Pancreas (tissue), 10 donors: ENCODE measurements around the gene SPATA13. TPM values are rescaled to one million over a fixed set of nuclear protein-coding genes. Genes with fewer than 3 reads are reported as not detected.

Source experiments
- ATAC-seq, 4 donors: fragments of 200-7000 bp; cut with Tn5 transposase; one replicate each; pipeline versions ENCODE4 v1.8.0 to v1.9.1; 2020; ENCODE audit warnings: mild to moderate bottlenecking in 4 of 4, moderate library complexity in 4 of 4
- DNase-seq, 6 donors: peaks; one replicate each; pipeline ENCODE4 v3.0.0-alpha.2; 2020
- FAIRE-seq: peaks from 2 replicates; lab custom pipeline; 2012; peaks lifted over from hg19 to GRCh38; lab: Jason Lieb, UNC
- H3K27ac ChIP-seq, 4 donors: fragments of 200-600 bp; sonication (generic); 1 replicate in 3 of 4; 2 replicates in 1 of 4; pipeline versions ENCODE4 v1.5.0 to v1.8.0; 2020
- H3K27me3 ChIP-seq, 4 donors: fragments of 200-600 bp; one replicate each; pipeline ENCODE4 v1.8.0; 2021
- H3K36me3 ChIP-seq, 3 donors: fragments of 200-600 bp; sonication (generic) in 1 of 3; one replicate each; pipeline versions ENCODE4 v1.5.0 to v1.8.0; 2020 to 2021
- H3K4me1 ChIP-seq, 3 donors: fragments of 200-600 bp; one replicate each; pipeline ENCODE4 v1.8.0; 2021
- H3K4me3 ChIP-seq, 4 donors: fragments of 200-600 bp; sonication (generic) in 2 of 4; one replicate each; pipeline versions ENCODE4 v1.5.0 to v1.8.0; 2020 to 2021
- H3K9me3 ChIP-seq, 4 donors: fragments of 200-600 bp; one replicate each; pipeline ENCODE4 v1.8.0; 2021
- WGBS, 2 donors: extraction: QIAGEN DNeasy Blood & Tissue Kit; methylation state at CpG; one replicate each; pipeline ENCODE4 v1.1.7; 2013; 5-methylcytosine and 5-hydroxymethylcytosine counted together
- intact Hi-C, 3 donors: fragments of 100-400 bp; cut with DNase I; formaldehyde crosslinking; loops; one replicate each; pipeline versions ENCODE4 v1.11.1 to v1.14.2; 2022
- polyA plus RNA-seq, 2 donors: library from polyadenylated mRNA; stranded (reverse); fragments of 200-250 nt; gene quantifications; one replicate each; pipeline ENCODE4 v1.2.3, GENCODE V29; 2013
- total RNA-seq, 6 donors: library from RNA; stranded (reverse); fragmentation: NEBNext Ultra II Directional in 4 of 6; extraction: Animal tissue kit (Norgen Biotek cat#: 25700) in 4 of 6; gene quantifications; one replicate each; pipeline versions ENCODE4 v1.2.1 to v1.2.4, GENCODE V29; 2021 to 2023
- TF ChIP-seq, protein P1 (sequence below), 4 donors: fragments of 200-600 bp; sonication (generic) in 3 of 4; IDR thresholded peaks; one replicate each; pipeline versions ENCODE4 v1.5.0 to v1.8.0; 2021; ENCODE audit warnings: antibody characterized with exemption in 4 of 4
- donor health status: healthy with polysubstance abuse.
- donor health status: DM: no; HTN: no; CAD: no; lungs with moderate emphysema.
- donor health status: DM: no; HTN: no; CAD: no.
- donor health status: control.
- donor health status: control.
- donor health status: Bipolar disorder and iron deficiency.
- donor health status: DM: yes; HTN: yes; CAD: no.
- donor health status: DM: no; HTN: no; CAD: no.
- donor health status: DM: no; HTN: no; CAD: no.
- donor health status: DM: yes; HTN: yes; CAD: no.

SPATA13 gene
- total and polyA plus RNA-seq, 8 donors, result 38.1 to 71.2 (median 53.9) TPM

DNA sequence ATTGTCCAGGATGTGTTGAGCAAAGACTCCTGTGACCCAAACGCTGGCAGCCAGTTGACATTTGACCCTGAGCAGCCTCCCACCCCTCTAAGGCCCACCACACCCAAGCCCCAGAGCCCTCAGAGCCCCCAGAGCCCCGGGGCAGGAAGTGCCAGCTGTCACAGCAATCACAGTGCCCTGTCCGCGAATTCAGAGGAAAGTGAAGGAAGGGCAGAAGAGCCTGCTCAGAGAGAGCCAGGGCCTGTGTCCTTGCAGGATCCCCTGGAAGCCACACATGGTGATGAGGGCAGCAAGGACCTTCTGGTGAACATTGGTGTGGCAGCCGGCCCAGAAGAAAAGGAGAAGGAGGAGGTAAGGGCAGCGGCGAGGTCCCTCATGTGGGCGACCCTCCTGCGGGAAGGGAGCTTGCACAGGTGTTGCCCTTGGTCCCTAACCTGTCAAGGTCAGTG, 63.7 kb downstream of the SPATA13 start:
- FAIRE-seq (no peak), ATAC-seq (no peak), DNase-seq (peak in 1 of 6 donors; percentile 33)
- Histone ChIP-seq H3K4me1 (peaks cover 38 to 55% (median 49%) of the 10 kb centered on the region in 3 donors), H3K27ac (peak overlapping the region in 3 of 4 donors; percentile 6 to 47 (median 18)), H3K36me3 (peaks cover 0 to 29% (median 6%) of the 10 kb centered on the region in 3 donors), H3K9me3 (no peaks in the 10 kb centered on the region), H3K4me3 (no peak overlapping the region), H3K27me3 (no peaks in the 10 kb centered on the region)
- TF ChIP-seq, protein P1, sequence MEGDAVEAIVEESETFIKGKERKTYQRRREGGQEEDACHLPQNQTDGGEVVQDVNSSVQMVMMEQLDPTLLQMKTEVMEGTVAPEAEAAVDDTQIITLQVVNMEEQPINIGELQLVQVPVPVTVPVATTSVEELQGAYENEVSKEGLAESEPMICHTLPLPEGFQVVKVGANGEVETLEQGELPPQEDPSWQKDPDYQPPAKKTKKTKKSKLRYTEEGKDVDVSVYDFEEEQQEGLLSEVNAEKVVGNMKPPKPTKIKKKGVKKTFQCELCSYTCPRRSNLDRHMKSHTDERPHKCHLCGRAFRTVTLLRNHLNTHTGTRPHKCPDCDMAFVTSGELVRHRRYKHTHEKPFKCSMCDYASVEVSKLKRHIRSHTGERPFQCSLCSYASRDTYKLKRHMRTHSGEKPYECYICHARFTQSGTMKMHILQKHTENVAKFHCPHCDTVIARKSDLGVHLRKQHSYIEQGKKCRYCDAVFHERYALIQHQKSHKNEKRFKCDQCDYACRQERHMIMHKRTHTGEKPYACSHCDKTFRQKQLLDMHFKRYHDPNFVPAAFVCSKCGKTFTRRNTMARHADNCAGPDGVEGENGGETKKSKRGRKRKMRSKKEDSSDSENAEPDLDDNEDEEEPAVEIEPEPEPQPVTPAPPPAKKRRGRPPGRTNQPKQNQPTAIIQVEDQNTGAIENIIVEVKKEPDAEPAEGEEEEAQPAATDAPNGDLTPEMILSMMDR (IDR thresholded peaks at IDR 0.05), result no peak
- intact Hi-C loops, result loop anchor here (5.0 to 10.0 kb wide), 4 partner anchors 169 to 209 kb away; no protein-coding TSS in a partner anchor
- WGBS, 2 donors, result 19 to 30% methylated on average over 9 of the region's 9 CpGs

DNA sequence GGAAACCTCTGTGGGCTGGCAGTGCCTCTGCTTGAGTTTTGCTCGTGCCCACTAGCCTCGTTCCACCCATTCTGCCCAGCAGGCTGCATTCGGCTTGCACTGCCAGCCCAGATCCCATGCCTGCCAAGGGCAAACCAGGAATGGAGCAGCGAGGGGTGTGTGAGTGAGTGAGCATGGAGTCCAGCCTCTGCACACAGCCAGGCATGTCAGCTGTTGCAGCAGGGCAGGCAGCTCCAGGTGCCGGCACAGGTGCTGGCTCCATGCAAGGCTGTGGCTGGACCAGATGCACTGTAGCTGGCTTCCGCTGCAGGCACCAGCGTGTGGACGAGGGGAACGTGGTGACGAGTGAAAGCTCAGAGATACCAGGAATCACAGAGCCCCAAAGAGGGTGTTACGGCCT, 64.5 kb downstream of the SPATA13 start:
- Histone ChIP-seq H3K27me3 (no peaks in the 10 kb centered on the region), H3K36me3 (peaks cover 0 to 29% (median 6%) of the 10 kb centered on the region in 3 donors), H3K4me3 (no peak overlapping the region), H3K27ac (peak overlapping the region in 2 of 4 donors; percentile 18 to 47), H3K4me1 (peaks cover 30 to 49% (median 41%) of the 10 kb centered on the region in 3 donors), H3K9me3 (no peaks in the 10 kb centered on the region)
- WGBS, 2 donors, result 51 to 58% methylated on average over 11 of the region's 11 CpGs
- peak in 3 of 6 donors; percentile 33 to 73 (median 34) for DNase-seq
- intact Hi-C loops, result loop anchor here (10.0 kb wide), 3 partner anchors 170 to 210 kb away; no protein-coding TSS in a partner anchor
- ATAC-seq, result peak in 1 of 4 donors; percentile 4
- FAIRE-seq, result no peak
- TF ChIP-seq, protein P1 (IDR thresholded peaks at IDR 0.05), result no peak

DNA sequence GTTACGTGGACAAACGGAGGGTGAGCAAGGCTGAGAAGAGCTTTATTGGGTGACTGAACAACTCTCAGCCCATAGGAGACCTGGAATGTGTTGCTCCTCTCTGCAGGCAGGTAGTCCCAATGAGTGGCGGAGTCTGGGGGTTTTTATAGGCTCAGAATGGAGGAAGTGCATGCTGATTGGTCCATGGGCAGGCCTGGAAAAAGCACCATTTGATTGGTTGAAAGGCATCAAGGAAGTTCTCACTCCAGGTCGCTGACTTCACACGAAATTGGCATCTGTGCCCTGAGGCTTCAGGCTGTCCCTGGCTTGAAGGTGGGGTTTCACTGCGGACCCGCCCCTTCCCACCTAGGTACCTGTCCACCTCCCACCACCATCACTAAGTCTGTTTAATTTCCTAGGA, 65.4 kb downstream of the SPATA13 start:
- H3K27ac ChIP-seq, result peak overlapping the region in 1 of 4 donors; percentile 18
- DNase-seq (peak in 1 of 6 donors; percentile 19), FAIRE-seq (no peak), ATAC-seq (no peak)
- intact Hi-C loops, result loop anchor here (10.0 kb wide), 3 partner anchors 171 to 211 kb away; no protein-coding TSS in a partner anchor
- peaks cover 24 to 41% (median 35%) of the 10 kb centered on the region in 3 donors for H3K4me1 ChIP-seq
- 86 to 91% methylated on average over 7 of the region's 7 CpGs for WGBS, 2 donors
- TF ChIP-seq, protein P1 (IDR thresholded peaks at IDR 0.05), result no peak
- H3K9me3 ChIP-seq, result no peaks in the 10 kb centered on the region
- H3K36me3 ChIP-seq, result peaks cover 0 to 29% (median 6%) of the 10 kb centered on the region in 3 donors
- no peaks in the 10 kb centered on the region for H3K27me3 ChIP-seq
- H3K4me3 ChIP-seq, result no peak overlapping the region

DNA sequence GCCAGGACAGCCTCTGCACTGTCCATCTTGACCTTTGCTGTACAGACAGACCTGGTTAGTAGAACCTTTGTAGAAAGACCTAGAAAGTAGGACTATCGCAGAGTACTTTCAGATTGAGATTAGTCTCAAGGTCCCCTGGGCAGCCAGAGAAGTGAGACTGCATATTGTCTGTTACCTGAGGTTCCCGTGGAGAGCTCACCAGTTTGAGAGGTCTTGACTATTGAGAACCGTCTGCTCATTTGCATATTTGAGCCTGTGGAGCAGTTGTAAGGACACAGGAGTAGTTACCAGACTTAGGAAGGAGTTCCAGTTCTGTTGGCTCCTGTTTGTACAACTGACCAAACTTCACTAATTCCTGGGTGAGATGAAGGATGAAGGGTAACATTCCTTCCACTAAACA, 66.2 kb downstream of the SPATA13 start:
- Histone ChIP-seq H3K4me3 (no peak overlapping the region), H3K9me3 (no peaks in the 10 kb centered on the region), H3K4me1 (peaks cover 24 to 35% (median 31%) of the 10 kb centered on the region in 3 donors), H3K36me3 (peaks cover 0 to 29% (median 6%) of the 10 kb centered on the region in 3 donors), H3K27ac (peak overlapping the region in 1 of 4 donors; percentile 49), H3K27me3 (no peaks in the 10 kb centered on the region)
- intact Hi-C loops, result loop anchor here (10.0 kb wide), 3 partner anchors 172 to 212 kb away; no protein-coding TSS in a partner anchor
- no peak for DNase-seq
- ATAC-seq, result peak in 3 of 4 donors; percentile 3 to 44 (median 3)
- TF ChIP-seq, protein P1 (IDR thresholded peaks at IDR 0.05), result no peak
- FAIRE-seq, result no peak
- 16 to 22% methylated on average over 3 of the region's 3 CpGs for WGBS, 2 donors
